NOMO-1 (cell line): Measurements from ENCODE around the gene KCNK6.

Source experiments
- DNase-seq, 2 experiments: peaks; one replicate each; lab custom pipeline; 2025; ENCODE audit not compliant: unreplicated experiment in 2 of 2; lab: John Stamatoyannopoulos, UW

The KCNK6 gene

DNA sequence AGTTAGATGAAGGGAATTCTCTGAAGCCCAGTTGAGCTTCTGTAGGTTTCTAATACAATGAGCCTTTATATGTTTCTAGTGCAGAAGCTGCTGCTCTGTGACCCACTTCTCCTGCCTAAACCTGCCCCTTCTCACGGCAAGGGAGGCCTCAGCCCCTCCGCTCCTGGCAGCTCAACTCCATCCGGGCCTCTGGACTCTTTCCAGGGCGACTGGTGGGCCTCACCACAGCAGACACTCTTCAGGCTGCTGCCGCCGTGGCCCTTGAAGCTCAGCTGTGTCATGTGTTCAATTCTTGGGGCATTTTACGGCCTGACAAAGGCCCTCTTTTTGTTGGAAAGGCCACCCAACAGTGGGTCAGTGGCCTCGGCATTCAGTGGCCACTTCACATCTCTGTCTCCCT is 25.6 kb upstream of the KCNK6 start:
- DNase-seq: no peak

DNA sequence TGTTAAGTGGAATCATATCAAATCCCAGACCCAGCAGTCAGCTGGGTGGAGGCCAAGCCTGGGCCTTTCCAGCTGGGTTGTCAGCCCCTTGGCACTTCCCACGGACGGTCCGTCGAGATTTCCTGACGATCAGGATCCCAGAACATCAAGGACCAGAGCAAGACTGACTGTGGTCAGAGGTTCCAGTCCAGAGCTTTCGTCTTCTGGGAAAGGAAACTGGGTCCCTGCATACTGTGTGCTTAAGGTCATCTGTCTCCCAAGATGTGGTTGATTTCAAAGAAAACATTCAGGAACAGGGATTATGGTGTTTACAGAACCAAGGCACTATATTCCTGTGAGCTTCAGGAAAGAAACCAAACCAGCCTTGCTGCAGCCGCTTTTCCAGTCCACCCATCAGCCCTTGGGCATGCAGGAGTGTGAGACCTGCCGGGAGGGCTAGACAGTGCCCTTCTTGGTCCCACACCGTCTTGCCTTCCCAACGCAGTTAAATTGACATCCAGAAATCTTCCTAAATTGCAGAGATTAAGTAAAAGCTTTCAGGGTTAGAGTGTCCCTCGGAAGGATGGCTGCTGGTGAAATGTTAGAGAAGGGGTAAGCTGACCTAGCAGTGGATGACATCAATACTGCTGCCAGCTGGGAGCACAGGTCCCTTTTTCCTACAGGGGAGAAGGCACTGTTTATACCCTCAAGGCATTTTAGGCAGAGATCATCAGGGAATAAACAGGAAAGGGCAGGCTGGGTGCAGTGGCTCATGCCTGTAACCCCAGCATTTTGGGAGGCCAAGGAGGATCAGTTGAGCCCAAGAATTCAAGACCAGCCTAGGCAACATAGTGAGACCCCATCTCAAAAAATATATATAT is 20.6 kb upstream of the KCNK6 start:
- DNase-seq: no peak

DNA sequence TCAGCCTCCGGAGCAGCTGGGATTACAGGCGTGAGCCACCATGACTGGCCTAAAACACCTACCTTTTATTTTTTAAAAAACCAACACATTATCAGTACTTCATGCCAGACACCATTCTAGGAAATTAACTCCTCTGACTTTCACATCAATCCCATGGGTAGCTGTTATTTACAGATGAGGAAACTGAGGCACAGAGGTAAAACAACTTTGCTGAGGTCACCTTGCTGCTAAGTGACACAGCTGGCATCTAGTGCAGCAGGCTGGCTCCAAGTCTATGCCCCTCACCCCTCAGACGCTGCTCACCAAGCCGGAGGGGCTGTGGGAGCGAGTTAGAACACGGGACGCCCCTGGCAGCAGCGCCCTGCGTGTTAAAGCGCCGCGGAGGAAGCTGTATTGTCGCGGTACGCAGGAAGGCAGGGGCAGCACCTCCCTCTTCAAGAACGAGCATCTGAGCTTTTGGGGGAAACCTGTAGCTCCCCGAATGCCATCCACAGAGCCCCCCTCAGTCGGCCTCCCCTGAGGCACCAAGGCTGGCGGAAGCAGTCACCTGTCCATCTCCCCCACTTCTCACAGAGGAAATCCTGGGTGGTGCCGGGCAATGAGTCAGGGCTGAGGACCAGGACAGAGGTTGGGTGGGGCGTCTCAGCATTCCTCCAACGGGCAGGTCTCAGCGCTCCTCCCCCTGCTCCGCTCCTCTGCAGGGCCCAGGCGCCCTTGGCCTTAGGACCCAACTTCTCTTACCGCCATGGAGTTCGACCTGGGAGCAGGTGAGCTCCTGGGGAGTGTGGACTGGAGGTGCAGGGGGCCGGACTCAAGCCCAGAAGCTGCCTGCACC is 15.9 kb upstream of the KCNK6 start, which contains the start of gene C19orf33:
C19orf33 (plus strand) TSS at position 735 of the 835 bp plus-strand sequence; CDS start at position 746, 11 bp downstream.
- DNase-seq: no peak

DNA sequence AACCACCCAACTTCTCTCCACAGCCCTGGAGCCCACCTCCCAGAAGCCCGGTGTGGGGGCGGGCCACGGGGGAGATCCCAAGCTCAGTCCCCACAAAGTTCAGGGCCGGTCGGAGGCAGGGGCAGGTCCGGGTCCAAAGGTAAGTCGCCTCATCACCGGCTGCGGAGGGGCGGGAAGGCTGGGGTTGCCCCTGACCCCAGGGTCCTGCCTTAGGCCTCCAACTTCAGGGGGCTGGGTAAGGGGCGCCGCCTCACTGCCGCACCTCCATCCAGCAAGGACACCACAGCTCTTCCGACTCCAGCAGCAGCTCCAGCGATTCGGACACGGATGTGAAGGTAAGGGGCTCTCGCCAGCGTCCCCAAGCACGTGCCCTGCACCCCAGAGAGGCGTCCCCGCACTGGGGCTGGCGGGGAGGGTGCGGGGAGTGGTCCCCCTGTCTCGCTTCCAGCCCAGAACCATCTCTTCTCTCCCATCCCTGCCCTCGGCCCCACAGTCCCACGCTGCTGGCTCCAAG is 15.2 kb upstream of the KCNK6 start:
- DNase-seq: no peak

DNA sequence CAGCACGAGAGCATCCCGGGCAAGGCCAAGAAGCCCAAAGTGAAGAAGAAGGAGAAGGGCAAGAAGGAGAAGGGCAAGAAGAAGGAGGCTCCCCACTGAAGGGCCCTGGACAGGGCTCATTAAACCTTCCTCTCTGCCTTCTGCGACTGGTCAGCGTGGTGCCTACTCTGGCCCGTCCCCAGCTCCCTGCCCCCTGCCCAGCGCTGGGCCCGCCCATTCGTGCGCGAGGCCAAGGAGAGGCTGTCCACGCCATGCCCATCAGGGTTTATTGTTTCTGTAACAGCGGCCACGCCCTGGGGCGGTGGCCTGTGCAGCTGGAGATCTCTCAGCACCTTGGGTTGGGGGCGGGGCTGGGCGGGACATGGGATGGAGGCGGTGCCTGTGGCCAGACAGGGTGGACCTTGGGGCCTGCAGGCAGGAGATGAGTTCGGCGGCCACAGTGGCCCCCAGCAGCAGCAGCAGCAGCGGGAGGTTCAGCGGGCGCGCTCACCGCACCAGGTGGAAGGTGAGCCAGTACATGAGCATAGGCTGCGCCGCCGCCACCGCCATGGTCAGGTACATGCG is 14.7 kb upstream of the KCNK6 start:
- DNase-seq: no peak

DNA sequence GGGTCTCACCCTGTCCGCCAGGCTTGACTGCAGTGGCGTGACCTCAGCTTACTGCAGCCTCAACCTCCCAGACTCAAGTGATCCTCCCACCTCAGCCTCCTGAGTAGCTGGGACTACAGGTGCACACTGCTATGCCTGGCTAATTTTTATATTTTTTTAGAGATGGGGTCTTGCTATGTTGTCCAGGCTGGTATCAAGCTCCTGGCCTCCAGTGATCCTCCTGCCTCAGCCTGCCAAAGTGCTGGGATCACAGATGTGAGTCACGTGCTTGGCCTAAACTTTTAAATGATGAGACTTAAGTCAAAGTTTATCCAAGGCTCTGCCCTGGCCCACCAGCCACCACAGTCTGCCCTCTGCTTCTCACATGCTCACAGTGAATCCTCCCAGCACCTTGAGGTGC is 13.4 kb upstream of the KCNK6 start:
- DNase-seq: no peak

DNA sequence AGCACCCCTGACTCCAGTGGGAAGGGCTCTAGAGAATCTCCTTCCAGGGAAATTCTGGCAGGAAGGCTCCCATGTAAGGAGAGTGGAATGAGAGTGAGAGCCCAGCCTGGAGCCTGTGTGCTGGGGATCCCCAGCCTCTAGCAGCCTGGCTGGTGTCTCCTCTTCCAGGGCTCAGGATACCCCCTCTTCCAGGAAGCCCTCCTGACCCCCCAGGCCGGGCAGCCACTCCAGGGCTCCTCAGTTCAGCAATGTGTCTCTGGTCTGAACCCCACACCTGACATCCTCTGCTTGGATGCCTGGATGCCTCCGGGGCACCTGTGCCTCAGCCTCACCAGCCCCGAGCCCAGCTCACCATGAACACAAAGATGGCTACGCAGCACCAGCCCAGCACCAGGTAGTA is 12.6 kb upstream of the KCNK6 start:
- DNase-seq: no peak

DNA sequence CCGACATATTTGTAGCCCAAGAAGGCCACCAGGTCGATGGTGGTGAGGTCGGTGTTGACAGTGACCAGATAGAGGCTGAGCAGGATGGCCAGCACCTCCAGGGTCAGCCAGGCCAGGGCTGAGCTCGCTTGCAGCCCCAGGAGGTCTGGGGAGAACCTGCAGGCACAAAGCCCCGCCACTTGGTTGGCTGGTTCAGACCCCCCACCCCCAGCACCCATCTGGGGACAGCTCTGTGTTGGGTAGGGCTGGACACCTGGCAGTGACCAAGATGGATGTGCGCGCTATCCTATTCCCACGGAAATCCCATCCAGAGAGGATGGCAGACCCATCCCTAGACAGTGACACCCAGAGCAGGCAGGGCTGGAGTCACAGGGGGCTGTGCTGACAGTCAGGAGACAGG is 12.0 kb upstream of the KCNK6 start:
- DNase-seq: no peak

DNA sequence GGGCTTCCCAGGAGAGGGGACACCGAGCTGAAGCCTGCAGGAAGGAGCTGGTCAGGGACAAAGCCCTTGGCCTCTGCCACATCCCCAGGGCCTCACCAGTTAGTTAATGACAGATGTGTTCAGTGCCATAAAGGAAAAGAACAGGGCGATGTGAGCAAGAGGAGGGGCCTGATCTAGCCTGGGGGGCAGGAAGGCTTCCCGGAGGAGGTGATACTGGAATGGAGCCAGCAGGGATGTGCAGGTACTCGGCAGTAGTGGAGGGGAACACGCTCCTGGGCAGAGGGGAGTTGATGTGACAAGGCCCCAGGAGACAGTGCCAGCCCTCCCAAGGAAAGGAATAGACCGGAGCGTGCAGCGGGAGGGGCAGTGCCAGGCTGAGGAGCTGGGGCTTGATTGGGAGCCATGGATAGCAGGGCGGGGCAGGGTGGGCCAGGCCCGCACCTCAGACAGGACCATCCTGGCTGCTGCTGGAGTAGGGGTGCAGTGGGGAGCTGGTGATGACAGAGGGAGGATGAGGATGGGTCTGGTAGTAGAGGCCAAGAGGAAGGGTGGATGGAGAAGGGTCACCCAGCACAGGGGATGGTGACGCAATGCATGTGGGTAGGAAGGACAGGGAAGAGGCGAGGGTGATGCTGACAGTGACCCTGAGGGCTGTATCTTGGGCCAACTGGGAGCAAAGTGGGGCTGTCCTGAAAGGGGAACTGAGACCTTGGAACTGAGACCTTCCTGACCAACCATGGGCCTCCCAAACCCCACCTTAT is 11.5 kb upstream of the KCNK6 start:
- DNase-seq: no peak

DNA sequence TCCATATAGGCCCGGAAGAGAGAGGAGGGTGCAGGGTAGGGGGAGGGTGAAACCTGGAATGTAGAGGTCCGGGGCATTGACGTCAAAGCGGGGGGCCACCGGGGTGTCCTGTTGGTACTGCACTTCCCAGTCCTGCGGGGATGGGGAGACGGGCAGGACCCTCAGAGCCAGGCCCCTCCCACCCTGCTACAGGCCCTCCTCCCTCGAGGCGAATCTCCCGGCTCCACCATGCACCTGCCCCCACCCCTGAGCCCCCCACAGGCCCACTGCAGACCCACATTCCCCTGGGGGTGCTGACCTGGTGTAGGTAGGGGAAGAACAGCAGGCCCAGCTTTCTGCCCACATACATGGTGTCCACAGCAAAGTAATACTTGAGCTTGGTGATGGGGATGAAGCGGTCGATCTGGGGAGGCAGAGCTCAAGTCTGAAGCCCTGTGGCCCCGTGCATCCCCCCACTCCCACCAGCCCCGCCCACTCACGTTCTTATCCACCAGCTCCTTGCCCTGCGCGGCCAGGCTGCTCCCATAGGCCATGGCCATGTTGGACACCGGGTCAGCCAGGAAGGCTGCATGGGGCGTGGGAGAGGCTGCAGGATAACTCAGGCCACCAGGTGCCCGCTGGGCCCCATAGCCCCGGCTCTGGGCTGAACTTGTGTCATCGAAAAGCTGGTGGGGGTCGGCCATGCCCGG is 10.6 kb upstream of the KCNK6 start:
- no peak for DNase-seq

DNA sequence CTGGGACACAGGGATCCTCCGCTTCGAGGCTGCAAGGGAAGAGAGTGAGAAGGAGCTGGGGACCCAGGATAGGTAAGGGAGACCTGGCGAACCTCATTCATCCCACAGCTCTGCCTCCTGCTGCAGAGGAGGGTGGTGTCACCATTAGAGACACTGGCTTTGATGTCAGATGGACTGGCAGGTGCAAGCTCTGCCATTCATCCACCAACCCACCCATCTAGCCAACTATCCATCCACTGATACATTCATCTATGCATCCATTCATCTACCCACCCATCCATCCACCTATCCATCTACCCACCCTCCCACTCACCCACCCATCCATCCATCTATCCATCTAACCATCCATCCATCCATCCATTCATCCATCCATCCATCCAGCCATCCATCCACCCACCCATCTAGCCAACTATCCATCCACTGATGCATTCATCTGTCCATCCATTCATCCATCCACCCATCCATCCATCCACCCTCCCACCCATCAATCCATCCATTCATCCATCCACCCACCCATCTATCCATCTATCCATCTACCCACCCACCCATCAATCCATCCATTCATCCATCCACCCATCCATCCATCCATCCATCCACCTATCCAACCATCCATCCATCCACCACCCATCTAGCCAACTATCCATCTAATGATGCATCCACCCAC is 9.9 kb upstream of the KCNK6 start:
- DNase-seq: no peak

DNA sequence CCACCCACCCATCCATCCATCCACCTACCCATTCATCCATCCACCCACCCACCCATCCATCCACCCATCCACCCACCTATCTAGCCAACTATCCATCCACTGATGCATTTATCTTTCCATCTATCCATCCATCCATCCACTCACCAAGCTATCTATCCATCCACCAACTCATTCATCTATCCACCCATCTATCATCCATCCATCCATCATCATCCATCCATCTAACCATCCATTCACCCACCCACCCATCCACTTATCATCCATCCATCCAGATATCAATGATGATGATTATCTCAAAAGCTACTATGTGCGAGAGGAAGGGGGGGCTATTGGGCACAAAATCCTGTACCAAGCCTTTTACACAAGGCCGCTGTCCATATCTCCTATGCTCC is 9.4 kb upstream of the KCNK6 start:
- no peak for DNase-seq

DNA sequence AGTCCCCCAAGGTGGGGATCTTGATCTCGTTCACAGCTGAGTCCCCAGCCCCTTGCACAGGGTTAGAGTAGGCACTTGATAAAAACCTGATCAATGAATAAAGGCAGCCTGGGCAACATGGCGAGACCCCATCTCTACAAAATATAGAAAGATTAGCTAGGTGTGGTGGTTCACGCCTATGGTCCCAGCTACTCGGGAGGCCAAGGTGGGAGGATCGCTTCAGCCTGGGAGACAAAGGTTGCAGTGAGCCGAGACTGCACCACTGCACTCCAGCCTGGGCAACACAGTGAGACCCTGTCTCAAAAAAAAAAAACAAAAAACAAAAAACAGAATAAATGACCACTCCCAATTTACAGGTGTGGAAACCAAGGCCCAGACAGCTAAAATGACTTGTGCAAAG is 8.7 kb upstream of the KCNK6 start:
- DNase-seq: no peak

DNA sequence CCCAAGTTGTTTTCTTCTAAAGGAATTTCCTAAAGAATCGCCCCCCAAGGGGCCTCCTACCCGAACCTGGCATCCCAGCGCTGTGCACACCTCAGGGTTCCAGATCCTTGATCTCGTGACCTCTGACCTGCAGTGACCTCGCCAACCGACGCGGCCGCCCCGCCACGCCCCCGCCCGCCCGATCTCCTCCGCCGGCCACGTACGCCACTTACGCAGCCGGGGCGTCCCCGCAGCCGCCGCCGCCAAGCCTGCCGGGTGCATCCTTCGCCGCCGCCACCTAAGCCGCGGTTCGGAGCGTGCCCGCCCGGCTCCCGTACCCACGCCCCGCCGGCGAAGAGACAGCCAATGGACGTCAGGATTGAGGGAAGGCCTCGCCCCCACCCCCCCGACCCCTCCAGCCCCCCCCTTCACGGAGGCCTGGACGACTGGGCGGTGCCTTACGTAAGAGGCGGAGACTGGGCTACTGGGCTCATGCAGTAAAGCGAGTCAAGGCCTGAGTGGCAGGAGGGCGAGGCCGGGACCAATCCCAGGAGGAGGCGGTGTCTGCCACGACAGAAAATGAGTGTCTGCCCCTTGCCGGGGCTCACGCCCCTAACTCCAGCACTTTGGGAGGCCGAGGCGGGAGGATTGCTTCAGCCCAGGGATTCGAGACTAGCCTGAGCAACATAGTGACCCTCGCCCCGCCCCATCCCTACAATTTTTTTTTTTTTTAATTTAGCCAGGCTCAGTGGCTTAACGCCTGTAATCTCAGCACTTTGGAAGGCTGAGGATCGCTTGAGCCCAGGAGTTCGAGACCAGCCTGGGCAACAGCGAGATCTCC is 3.8 kb upstream of the KCNK6 start, which contains the start of gene YIF1B:
YIF1B (minus strand) TSS at position 291 of the 820 bp plus-strand sequence; CDS start at position 261, 30 bp downstream.
- peak; percentile 97 to 98 for DNase-seq

DNA sequence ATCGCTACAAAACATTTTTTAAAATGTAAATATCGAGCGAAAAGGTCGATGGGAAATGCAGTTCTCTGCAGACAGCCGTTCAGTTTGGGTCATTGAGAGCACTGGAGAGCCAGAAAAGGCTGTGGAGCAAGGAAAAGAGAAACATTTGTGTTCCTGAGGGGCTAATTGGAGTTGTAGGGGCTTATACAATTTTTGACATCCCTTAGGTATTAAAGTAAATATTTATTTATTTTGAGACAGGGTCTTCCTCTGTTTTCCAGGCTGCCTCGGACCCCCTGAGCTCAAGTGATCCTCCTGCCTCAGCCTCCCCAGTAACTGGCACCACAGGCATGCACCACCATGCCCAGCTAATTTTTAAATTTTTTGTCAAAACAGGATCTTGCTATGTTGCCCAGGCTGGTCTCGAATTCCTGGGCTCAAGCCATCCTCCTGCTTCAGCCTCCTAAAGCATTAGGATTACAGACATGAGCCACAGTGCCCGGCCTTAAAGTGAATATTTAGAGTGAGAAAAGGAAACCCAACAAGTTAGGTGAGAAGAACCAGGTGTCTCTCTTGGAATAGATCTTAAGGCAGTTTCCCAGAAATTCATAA is 3.1 kb upstream of the KCNK6 start:
- DNase-seq: peak; percentile 47 to 59

DNA sequence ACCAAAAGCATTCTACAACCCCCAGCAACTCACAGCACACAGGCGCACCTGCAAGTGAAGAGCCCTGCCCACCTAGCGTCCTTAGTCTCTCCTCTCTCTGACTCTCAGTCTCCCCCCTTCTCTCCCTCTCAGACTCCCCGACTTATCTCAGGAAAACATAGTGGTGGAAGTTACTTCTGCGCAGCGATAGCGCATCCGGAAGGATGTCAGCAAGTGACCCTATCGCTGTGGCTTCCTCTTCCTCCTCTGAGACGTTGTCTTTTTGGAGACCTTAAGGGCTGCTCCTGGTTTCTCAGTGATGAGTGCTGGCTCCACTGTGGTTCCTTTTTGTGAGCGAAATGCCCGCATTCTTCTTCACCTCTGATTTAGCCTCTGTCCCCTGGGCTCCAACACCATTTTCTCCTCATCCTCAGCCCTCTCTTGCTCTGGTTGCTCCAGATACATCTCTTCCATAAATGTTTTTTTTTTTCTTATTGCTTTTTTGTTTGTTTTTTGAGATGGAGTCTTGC is 2.5 kb upstream of the KCNK6 start:
- peak; percentile 49 to 78 for DNase-seq

DNA sequence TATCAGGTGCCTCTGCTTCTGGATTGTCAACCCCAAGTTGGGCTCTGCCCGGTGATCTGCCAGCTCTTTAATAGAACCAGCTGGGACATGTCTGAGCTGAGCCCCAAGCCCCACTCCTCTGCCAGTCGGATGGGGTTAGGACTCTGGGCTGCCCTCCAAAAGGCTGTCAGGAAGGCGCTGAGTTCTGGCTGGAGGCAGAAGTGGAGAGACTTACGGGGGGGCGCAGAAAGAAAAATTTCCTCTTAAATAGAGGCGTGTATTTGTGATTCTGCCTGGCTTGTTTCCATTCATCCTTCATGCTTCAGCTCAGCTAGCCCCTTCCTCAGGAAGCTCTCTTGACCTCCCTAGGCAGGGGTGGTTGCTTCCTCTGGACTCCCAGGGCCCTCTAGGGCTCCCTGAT is 985 bp upstream of the KCNK6 start:
- DNase-seq: no peak

DNA sequence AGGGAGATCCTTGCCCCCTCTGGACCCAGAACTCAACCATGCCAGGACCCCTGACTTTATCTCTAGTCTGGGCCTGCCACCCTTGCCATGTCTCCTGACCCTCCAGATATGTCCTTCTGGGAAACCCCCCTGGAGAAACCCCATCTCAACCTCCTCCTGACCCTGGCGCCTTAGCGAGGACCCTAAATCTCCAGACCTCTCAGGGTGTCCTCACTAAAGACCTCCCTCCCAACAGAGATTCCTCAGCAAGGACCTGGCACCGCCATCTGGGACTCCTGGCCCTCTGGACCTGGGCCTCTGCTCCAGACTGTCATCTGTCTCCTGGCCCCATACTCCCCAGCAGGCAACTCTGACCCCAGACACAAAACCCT is 1.3 kb downstream of the KCNK6 start:
- DNase-seq: no peak
